OCI-LY1 (cell line): Measurements from ENCODE around the gene SEMA3A.

Experiments used
- H2AFZ ChIP-seq: fragments of 200-600 bp; sonication (generic), shearing (Covaris generic); 2 replicates; pipeline ENCODE4 v1.6.0; 2014; ENCODE audit warnings: antibody characterized with exemption, mild to moderate bottlenecking, low read length
- H3F3A ChIP-seq: fragments of 200-600 bp; sonication (generic), shearing (Covaris generic); 2 replicates; pipeline ENCODE4 v1.6.0; 2014; ENCODE audit warnings: mild to moderate bottlenecking, antibody characterized with exemption, low read length, moderate library complexity; ENCODE audit not compliant: insufficient read depth
- H3K27ac ChIP-seq: fragments of 200-600 bp; sonication (generic); 2 replicates; pipeline ENCODE4 v1.5.1; 2014; ENCODE audit warnings: low read length, mixed run types, mild to moderate bottlenecking, low read depth; ENCODE audit not compliant: poor library complexity, severe bottlenecking
- H3K27me3 ChIP-seq: fragments of 200-600 bp; sonication (generic); 2 replicates; pipeline ENCODE4 v1.6.0; 2014; ENCODE audit warnings: antibody characterized with exemption, mild to moderate bottlenecking, low read length, moderate library complexity; ENCODE audit not compliant: insufficient read depth
- H3K36me3 ChIP-seq: fragments of 200-600 bp; sonication (generic); 2 replicates; pipeline ENCODE4 v1.6.1; 2014; ENCODE audit warnings: mild to moderate bottlenecking, antibody characterized with exemption, low read length, moderate library complexity, mixed read lengths; ENCODE audit not compliant: insufficient read depth
- H3K4me1 ChIP-seq: fragments of 200-600 bp; sonication (generic); 2 replicates; pipeline ENCODE4 v1.5.1; 2014; ENCODE audit warnings: mild to moderate bottlenecking, low read length, moderate library complexity; ENCODE audit not compliant: insufficient read depth, severe bottlenecking
- H3K4me2 ChIP-seq: fragments of 200-600 bp; sonication (generic), shearing (Covaris generic); 2 replicates; pipeline ENCODE4 v1.6.1; 2014; ENCODE audit warnings: low read length
- H3K4me3 ChIP-seq: fragments of 200-600 bp; sonication (generic); 2 replicates; pipeline ENCODE4 v1.5.1; 2014; ENCODE audit warnings: low read length, low read depth, mild to moderate bottlenecking, mixed read lengths; ENCODE audit not compliant: poor library complexity, severe bottlenecking
- H3K79me2 ChIP-seq: fragments of 200-600 bp; shearing (Covaris generic); 2 replicates; pipeline ENCODE4 v1.6.1; 2016; ENCODE audit warnings: mixed run types, low read length, mixed read lengths; ENCODE audit not compliant: insufficient read depth
- H3K9ac ChIP-seq: fragments of 200-600 bp; sonication (generic), shearing (Covaris generic); 2 replicates; pipeline ENCODE4 v1.6.1; 2014; ENCODE audit warnings: mild to moderate bottlenecking, low read length, mixed read lengths
- H3K9me2 ChIP-seq: fragments of 200-600 bp; sonication (generic), shearing (Covaris generic); 2 replicates; pipeline ENCODE4 v1.6.1; 2014; ENCODE audit warnings: low read depth, mild to moderate bottlenecking, low read length, mixed read lengths
- H3K9me3 ChIP-seq: fragments of 200-600 bp; shearing (Covaris generic); 2 replicates; pipeline ENCODE4 v1.6.1; 2014; ENCODE audit warnings: low read length, mixed read lengths
- H4K20me1 ChIP-seq: fragments of 200-600 bp; sonication (generic), shearing (Covaris generic); 2 replicates; pipeline ENCODE4 v1.6.0; 2016; ENCODE audit warnings: mild to moderate bottlenecking, low read length; ENCODE audit not compliant: insufficient read depth
- EZH2 ChIP-seq: fragments of 200-600 bp; sonication (generic), shearing (Covaris generic); IDR thresholded peaks from 2 replicates; pipeline ENCODE4 v1.8.0; 2017; ENCODE audit warnings: borderline replicate concordance, mixed run types, mild to moderate bottlenecking, antibody characterized with exemption, low read length, moderate library complexity, mixed read lengths
- TF ChIP-seq, protein P1 (sequence below): fragments of 200-600 bp; sonication (generic), shearing (Covaris generic); IDR thresholded peaks from 2 replicates; pipeline ENCODE4 v1.5.1; 2017; ENCODE audit warnings: mild to moderate bottlenecking, antibody characterized with exemption, low read length, moderate library complexity, mixed read lengths

SEMA3A gene

DNA sequence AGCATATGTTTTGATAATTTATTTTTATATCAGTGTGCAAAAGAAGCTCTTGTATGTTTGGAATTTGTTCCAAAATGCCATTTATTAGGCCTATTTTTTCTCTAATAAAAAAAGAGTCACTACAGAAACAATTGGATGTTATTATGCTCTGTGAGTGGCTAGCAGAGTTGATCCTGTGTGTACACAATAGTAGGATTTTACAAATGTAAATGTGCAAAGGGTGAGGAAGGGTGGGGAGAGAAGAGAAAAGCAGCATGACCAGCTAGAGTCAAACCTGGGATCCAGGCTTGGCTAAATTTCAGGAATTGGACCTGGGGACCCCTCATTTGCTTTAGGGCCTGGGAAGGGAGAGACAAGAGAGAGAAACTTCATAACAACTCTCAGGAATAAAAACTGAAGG, 32.5 kb downstream of the SEMA3A start:
- Histone ChIP-seq H3K79me2 (no peaks in the 10 kb centered on the region), H3F3A (no peaks in the 10 kb centered on the region), H3K36me3 (no peaks in the 10 kb centered on the region), H3K4me1 (no peaks in the 10 kb centered on the region), H3K9ac (no peak overlapping the region), H3K27me3 (no peaks in the 10 kb centered on the region), H4K20me1 (no peaks in the 10 kb centered on the region), H3K4me2 (no peak overlapping the region), H2AFZ (no peak overlapping the region), H3K27ac (no peak overlapping the region), H3K4me3 (no peak overlapping the region), H3K9me3 (no peaks in the 10 kb centered on the region), H3K9me2 (no peaks in the 10 kb centered on the region)
- TF ChIP-seq EZH2, result no peak
- TF ChIP-seq, protein P1, sequence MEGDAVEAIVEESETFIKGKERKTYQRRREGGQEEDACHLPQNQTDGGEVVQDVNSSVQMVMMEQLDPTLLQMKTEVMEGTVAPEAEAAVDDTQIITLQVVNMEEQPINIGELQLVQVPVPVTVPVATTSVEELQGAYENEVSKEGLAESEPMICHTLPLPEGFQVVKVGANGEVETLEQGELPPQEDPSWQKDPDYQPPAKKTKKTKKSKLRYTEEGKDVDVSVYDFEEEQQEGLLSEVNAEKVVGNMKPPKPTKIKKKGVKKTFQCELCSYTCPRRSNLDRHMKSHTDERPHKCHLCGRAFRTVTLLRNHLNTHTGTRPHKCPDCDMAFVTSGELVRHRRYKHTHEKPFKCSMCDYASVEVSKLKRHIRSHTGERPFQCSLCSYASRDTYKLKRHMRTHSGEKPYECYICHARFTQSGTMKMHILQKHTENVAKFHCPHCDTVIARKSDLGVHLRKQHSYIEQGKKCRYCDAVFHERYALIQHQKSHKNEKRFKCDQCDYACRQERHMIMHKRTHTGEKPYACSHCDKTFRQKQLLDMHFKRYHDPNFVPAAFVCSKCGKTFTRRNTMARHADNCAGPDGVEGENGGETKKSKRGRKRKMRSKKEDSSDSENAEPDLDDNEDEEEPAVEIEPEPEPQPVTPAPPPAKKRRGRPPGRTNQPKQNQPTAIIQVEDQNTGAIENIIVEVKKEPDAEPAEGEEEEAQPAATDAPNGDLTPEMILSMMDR, result no peak

DNA sequence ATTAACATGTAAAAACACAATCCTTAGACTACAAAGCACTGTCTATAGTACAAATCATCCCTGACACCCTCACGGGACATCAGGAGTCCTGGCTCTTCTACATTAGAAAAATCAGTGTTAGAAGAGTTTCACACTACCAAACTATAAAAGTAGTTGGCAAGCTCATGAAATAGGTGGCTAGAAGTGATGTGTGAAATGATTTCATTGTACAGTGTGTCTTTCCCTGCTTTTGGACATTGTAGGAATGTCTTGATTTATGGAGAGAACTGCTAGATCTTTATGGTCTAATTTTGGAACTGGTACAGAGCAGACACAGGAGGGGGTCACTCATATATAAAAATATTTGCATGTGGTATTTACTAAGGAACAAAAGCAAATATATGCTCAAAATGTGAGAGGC, 33.2 kb downstream of the SEMA3A start:
- H3K9ac ChIP-seq, result no peak overlapping the region
- H3K27ac ChIP-seq, result no peak overlapping the region
- no peaks in the 10 kb centered on the region for H3K9me2 ChIP-seq
- H3F3A ChIP-seq, result no peaks in the 10 kb centered on the region
- H2AFZ ChIP-seq, result no peak overlapping the region
- no peaks in the 10 kb centered on the region for H4K20me1 ChIP-seq
- H3K4me3 ChIP-seq, result no peak overlapping the region
- no peaks in the 10 kb centered on the region for H3K4me1 ChIP-seq
- no peak for TF ChIP-seq EZH2
- TF ChIP-seq, protein P1, result no peak
- H3K27me3 ChIP-seq, result no peaks in the 10 kb centered on the region
- H3K4me2 ChIP-seq, result no peak overlapping the region
- no peaks in the 10 kb centered on the region for H3K79me2 ChIP-seq
- H3K36me3 ChIP-seq, result no peaks in the 10 kb centered on the region
- no peaks in the 10 kb centered on the region for H3K9me3 ChIP-seq

DNA sequence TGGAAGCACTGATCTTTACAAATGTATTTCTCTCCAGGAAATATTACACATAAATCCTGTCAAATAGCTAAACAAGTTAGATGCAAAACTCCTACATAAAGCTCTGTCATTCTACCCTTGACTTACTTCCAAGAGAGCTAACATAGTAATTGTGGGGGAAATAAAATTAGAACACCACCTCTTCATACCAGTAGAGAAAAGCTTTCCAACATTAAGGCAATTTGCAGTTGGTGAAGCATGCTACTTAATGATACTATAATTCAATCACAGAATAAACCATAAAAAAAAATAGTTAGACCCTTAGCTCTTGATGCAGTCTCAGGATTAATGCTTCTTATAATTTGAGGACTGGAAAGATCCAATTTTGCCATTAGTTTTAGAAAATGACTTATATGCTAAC, 35.2 kb downstream of the SEMA3A start:
- Histone ChIP-seq H3K9me3 (no peaks in the 10 kb centered on the region), H2AFZ (no peak overlapping the region), H3K4me3 (no peak overlapping the region), H3F3A (no peaks in the 10 kb centered on the region), H3K36me3 (no peaks in the 10 kb centered on the region), H3K4me1 (no peaks in the 10 kb centered on the region), H4K20me1 (no peaks in the 10 kb centered on the region), H3K27me3 (no peaks in the 10 kb centered on the region), H3K9ac (no peak overlapping the region), H3K27ac (no peak overlapping the region), H3K4me2 (no peak overlapping the region), H3K79me2 (no peaks in the 10 kb centered on the region), H3K9me2 (no peaks in the 10 kb centered on the region)
- TF ChIP-seq, protein P1, result no peak
- no peak for TF ChIP-seq EZH2
